Keratinocyte (primary cell): ENCODE data around the gene GP9. TPM values are rescaled to one million over a fixed set of nuclear protein-coding genes. Genes with fewer than 3 reads are reported as not detected.

Source experiments
- DNase-seq: peaks from one replicate; pipeline ENCODE4 v3.0.0-alpha.2; 2011; ENCODE audit warnings: low read depth, missing footprints, low spot score
- FAIRE-seq: peaks from 2 replicates; lab custom pipeline; 2011; peaks lifted over from hg19 to GRCh38; lab: Jason Lieb, UNC
- H2AFZ ChIP-seq: 2 replicates; pipeline ENCODE4 v1.6.0; 2012; ENCODE audit warnings: low read length, control low read depth, inconsistent platforms; ENCODE audit not compliant: control insufficient read depth
- H3K27ac ChIP-seq: 2 replicates; pipeline ENCODE4 v1.5.1; 2011; ENCODE audit warnings: low read length; ENCODE audit not compliant: control insufficient read depth, insufficient read depth
- H3K27me3 ChIP-seq: 3 replicates; pipeline ENCODE4 v1.6.0; 2011; ENCODE audit warnings: low read length; ENCODE audit not compliant: control insufficient read depth, insufficient read depth; ENCODE audit errors: extremely low read depth
- H3K36me3 ChIP-seq, 2 experiments: 2 replicates in 1 of 2; 3 replicates in 1 of 2; pipeline ENCODE4 v1.5.1; 2011; ENCODE audit warnings: low read length in 2 of 2, mild to moderate bottlenecking in 1 of 2; ENCODE audit not compliant: control insufficient read depth in 2 of 2, insufficient read depth in 2 of 2; ENCODE audit errors: extremely low read depth in 1 of 2
- H3K4me1 ChIP-seq: 3 replicates; pipeline ENCODE4 v1.5.1; 2011; ENCODE audit warnings: low read length; ENCODE audit not compliant: control insufficient read depth, insufficient read depth; ENCODE audit errors: extremely low read depth
- H3K4me2 ChIP-seq: 3 replicates; pipeline ENCODE4 v1.6.0; 2011; ENCODE audit warnings: low read depth, low read length; ENCODE audit not compliant: control insufficient read depth, insufficient read depth; ENCODE audit errors: extremely low read depth
- H3K4me3 ChIP-seq, 3 experiments: fragments of 200-600 bp in 1 of 3; sonication (generic) in 1 of 3; 2 replicates in 2 of 3; 3 replicates in 1 of 3; pipeline ENCODE4 v1.5.1; 2011 to 2016; ENCODE audit warnings: low read length in 3 of 3, mild to moderate bottlenecking in 3 of 3, control low read depth in 2 of 3, inconsistent platforms in 1 of 3, low read depth in 1 of 3, mixed read lengths in 1 of 3, mixed run types in 1 of 3, moderate library complexity in 1 of 3; ENCODE audit not compliant: control insufficient read depth in 2 of 3, insufficient read depth in 2 of 3; ENCODE audit errors: extremely low read depth in 1 of 3
- H3K79me2 ChIP-seq: 2 replicates; pipeline ENCODE4 v1.6.0; 2012; ENCODE audit warnings: low read length; ENCODE audit not compliant: control insufficient read depth, insufficient read depth
- H3K9ac ChIP-seq: 3 replicates; pipeline ENCODE4 v1.6.0; 2011; ENCODE audit warnings: low read length; ENCODE audit not compliant: control insufficient read depth, insufficient read depth; ENCODE audit errors: extremely low read depth
- H3K9me1 ChIP-seq: 3 replicates; pipeline ENCODE4 v1.6.0; 2011; ENCODE audit warnings: low read length; ENCODE audit not compliant: control insufficient read depth, insufficient read depth; ENCODE audit errors: extremely low read depth
- H3K9me3 ChIP-seq: 2 replicates; pipeline ENCODE4 v1.5.1; 2012; ENCODE audit warnings: low read depth, low read length; ENCODE audit not compliant: control insufficient read depth
- H4K20me1 ChIP-seq: 3 replicates; pipeline ENCODE4 v1.6.0; 2011; ENCODE audit warnings: low read length; ENCODE audit not compliant: control insufficient read depth, insufficient read depth; ENCODE audit errors: extremely low read depth
- EZH2 ChIP-seq: IDR thresholded peaks from one replicate; pipeline ENCODE4 v1.6.1; 2012; ENCODE audit warnings: inconsistent platforms, mild to moderate bottlenecking, low read length, moderate library complexity
- dilution Hi-C: fragments of 300-500 bp; cut with MboI; formaldehyde crosslinking; loops from one replicate; pipeline ENCODE4 v1.7.0; 2020; ENCODE audit warnings: low sequenced_read_pairs; ENCODE audit not compliant: extremely low pct_ligation_motif_present
- polyA plus RNA-seq, 5 experiments: library from polyadenylated mRNA; depleted of rRNA in 3 of 5; stranded (reverse) in 3 of 5; stranded (forward) in 1 of 5; unstranded in 1 of 5; fragments of >200 nt; gene quantifications; 1 replicate in 1 of 5; 2 replicates in 3 of 5; 3 replicates in 1 of 5; pipeline versions ENCODE4 v1.2.1 to v1.2.3, GENCODE V29; 2011 to 2012; ENCODE audit warnings: missing spikeins in 2 of 5, low read depth in 1 of 5, low replicate concordance in 1 of 5
- TF ChIP-seq, protein P1 (sequence below), 3 experiments: IDR thresholded peaks in 1 of 3; conservative IDR thresholded peaks in 1 of 3; optimal IDR thresholded peaks in 1 of 3; 2 replicates in 2 of 3; 3 replicates in 1 of 3; pipeline versions ENCODE3 to v1.5.1; 2011; ENCODE audit warnings: low read length in 3 of 3, mild to moderate bottlenecking in 3 of 3, moderate library complexity in 2 of 3, control low read depth in 1 of 3, inconsistent platforms in 1 of 3; ENCODE audit not compliant: insufficient read depth in 2 of 3; ENCODE audit errors: extremely low read depth in 1 of 3

Gene GP9
- polyA plus RNA-seq, 1 donor (not counting 4 experiments of a cell fraction or from before 2014, with no cell fraction given), result not detected

DNA sequence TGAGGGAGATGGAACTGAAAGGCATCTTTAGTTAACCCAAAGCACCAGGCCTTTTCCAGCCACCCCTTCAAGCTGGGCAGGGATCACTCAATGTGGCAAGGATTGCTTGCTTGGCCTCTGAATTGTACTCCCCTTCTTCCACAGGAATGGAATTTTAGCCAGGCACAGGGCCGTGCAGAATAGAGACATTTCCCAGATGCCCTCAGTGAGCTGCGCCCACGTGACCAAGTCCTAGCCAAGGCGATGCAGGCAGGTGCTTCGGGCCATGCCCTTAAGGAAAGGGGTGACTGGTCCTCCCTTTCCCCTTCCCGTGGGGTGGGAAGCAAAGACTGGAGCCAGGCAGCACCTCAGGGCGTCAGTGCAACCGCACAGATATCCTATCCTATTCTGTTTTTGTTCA, 17.9 kb downstream of the GP9 start:
- Histone ChIP-seq H3K9me1 (no peaks in the 10 kb centered on the region), H3K27ac (no peak overlapping the region), H3K4me3 (no peak overlapping the region), H3K4me1 (no peaks in the 10 kb centered on the region), H3K9ac (no peak overlapping the region), H2AFZ (no peak overlapping the region), H3K27me3 (no peaks in the 10 kb centered on the region), H3K9me3 (no peaks in the 10 kb centered on the region), H3K36me3 (no peaks in the 10 kb centered on the region), H4K20me1 (no peaks in the 10 kb centered on the region), H3K79me2 (no peaks in the 10 kb centered on the region), H3K4me2 (no peak overlapping the region)
- TF ChIP-seq, protein P1, sequence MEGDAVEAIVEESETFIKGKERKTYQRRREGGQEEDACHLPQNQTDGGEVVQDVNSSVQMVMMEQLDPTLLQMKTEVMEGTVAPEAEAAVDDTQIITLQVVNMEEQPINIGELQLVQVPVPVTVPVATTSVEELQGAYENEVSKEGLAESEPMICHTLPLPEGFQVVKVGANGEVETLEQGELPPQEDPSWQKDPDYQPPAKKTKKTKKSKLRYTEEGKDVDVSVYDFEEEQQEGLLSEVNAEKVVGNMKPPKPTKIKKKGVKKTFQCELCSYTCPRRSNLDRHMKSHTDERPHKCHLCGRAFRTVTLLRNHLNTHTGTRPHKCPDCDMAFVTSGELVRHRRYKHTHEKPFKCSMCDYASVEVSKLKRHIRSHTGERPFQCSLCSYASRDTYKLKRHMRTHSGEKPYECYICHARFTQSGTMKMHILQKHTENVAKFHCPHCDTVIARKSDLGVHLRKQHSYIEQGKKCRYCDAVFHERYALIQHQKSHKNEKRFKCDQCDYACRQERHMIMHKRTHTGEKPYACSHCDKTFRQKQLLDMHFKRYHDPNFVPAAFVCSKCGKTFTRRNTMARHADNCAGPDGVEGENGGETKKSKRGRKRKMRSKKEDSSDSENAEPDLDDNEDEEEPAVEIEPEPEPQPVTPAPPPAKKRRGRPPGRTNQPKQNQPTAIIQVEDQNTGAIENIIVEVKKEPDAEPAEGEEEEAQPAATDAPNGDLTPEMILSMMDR (optimal IDR thresholded peaks at IDR 0.05 in 1 of 3, IDR thresholded peaks at IDR 0.05 in 1 of 3, conservative IDR thresholded peaks at IDR 0.05 in 1 of 3; ENCODE audit: extremely low read depth in 1 of 3, insufficient read depth in 2 of 3, low read length in 3 of 3), result no peak
- TF ChIP-seq EZH2, result no peak
- dilution Hi-C loops, result loop anchor here (10.0 kb wide), 1 partner anchor 64 kb away; no protein-coding TSS in a partner anchor
- FAIRE-seq, result no peak
- no peak for DNase-seq

DNA sequence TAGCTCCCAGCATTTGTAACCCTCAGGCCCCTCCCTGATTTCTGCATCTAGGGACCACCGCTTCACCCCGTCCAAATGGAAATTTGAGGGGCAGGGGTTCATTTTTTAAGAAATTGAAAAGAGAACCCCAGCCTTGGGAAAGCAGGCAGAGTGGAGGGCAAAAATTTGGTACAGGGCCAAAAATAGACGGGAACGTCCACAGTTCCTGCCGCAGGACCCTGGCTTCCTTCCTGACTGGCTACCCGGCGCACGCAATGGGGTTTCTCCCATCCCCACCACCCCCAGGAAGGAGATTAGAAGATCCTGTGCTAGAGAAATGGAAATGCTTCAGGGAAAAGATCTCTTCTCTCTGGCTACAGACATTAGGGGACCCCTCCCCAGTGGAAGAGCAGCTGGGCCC, 20.9 kb downstream of the GP9 start:
- Histone ChIP-seq H2AFZ (no peak overlapping the region), H3K4me3 (no peak overlapping the region), H3K27me3 (no peaks in the 10 kb centered on the region), H3K4me1 (no peaks in the 10 kb centered on the region), H3K27ac (no peak overlapping the region), H3K36me3 (no peaks in the 10 kb centered on the region), H3K79me2 (no peaks in the 10 kb centered on the region), H4K20me1 (no peaks in the 10 kb centered on the region), H3K9me3 (no peaks in the 10 kb centered on the region), H3K9ac (no peak overlapping the region), H3K9me1 (no peaks in the 10 kb centered on the region), H3K4me2 (no peak overlapping the region)
- dilution Hi-C loops, result no loop called here
- TF ChIP-seq, protein P1 (optimal IDR thresholded peaks at IDR 0.05 in 1 of 3, IDR thresholded peaks at IDR 0.05 in 1 of 3, conservative IDR thresholded peaks at IDR 0.05 in 1 of 3; ENCODE audit: extremely low read depth in 1 of 3, insufficient read depth in 2 of 3, low read length in 3 of 3), result no peak
- no peak for TF ChIP-seq EZH2
- FAIRE-seq, result no peak
- no peak for DNase-seq
